Lower leg skin (tissue), 3 donors: ENCODE measurements around the gene RAB11FIP3.

Experiments
- POLR2A ChIP-seq, 2 donors: fragments of 450-650 bp; IDR thresholded peaks; one replicate each; pipeline ENCODE4 v1.6.1; 2016 to 2017; ENCODE audit warnings: antibody characterized with exemption in 2 of 2, mild to moderate bottlenecking in 1 of 2, moderate library complexity in 1 of 2
- TF ChIP-seq, protein P1 (sequence below), 3 donors: fragments of 450-650 bp; IDR thresholded peaks; one replicate each; pipeline ENCODE4 v1.5.1; 2016; ENCODE audit warnings: antibody characterized with exemption in 3 of 3, mild to moderate bottlenecking in 3 of 3, moderate library complexity in 2 of 3

- TF ChIP-seq, protein P1, sequence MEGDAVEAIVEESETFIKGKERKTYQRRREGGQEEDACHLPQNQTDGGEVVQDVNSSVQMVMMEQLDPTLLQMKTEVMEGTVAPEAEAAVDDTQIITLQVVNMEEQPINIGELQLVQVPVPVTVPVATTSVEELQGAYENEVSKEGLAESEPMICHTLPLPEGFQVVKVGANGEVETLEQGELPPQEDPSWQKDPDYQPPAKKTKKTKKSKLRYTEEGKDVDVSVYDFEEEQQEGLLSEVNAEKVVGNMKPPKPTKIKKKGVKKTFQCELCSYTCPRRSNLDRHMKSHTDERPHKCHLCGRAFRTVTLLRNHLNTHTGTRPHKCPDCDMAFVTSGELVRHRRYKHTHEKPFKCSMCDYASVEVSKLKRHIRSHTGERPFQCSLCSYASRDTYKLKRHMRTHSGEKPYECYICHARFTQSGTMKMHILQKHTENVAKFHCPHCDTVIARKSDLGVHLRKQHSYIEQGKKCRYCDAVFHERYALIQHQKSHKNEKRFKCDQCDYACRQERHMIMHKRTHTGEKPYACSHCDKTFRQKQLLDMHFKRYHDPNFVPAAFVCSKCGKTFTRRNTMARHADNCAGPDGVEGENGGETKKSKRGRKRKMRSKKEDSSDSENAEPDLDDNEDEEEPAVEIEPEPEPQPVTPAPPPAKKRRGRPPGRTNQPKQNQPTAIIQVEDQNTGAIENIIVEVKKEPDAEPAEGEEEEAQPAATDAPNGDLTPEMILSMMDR (IDR thresholded peaks at IDR 0.05): no peak
- TF ChIP-seq POLR2A (IDR thresholded peaks at IDR 0.05): peak in 1 of 2 donors; percentile 65
These were observed 23.7 kb upstream of the RAB11FIP3 start, which contains the start of gene DECR2 for GRCh38 chr16:401468-402348.
